DLD1 (cell line): ENCODE results near the gene TFDP3.

Source experiments
- in situ Hi-C: cut with HindIII; loops from 2 replicates; pipeline ENCODE4 v1.10.0; 2017; ENCODE audit warnings: low sequenced_read_pairs

Gene TFDP3

DNA sequence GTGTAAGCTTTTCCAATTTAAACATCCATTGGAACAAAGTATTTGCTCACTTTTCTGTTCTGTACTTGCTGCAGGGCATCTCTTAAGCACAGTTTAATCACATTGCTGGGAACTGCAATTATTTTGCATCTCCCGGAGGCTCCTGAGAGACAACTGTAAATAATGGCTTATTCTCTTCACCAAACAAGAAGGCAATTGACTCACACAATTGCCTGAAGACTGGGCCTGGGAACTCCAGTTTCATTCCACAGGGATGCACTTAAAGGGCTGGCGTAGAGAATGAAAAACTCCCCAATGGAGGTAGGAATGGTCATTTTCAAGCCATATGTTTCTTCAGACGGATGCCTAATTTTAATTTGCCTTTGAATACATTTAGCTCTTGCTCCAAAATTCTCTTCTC is 29.5 kb downstream of the TFDP3 start:
- in situ Hi-C loops = no loop called here

- in situ Hi-C loops = no loop called here
Measured at GRCh38 chrX:133185938-133186337, 32.2 kb downstream of the TFDP3 start.

DNA sequence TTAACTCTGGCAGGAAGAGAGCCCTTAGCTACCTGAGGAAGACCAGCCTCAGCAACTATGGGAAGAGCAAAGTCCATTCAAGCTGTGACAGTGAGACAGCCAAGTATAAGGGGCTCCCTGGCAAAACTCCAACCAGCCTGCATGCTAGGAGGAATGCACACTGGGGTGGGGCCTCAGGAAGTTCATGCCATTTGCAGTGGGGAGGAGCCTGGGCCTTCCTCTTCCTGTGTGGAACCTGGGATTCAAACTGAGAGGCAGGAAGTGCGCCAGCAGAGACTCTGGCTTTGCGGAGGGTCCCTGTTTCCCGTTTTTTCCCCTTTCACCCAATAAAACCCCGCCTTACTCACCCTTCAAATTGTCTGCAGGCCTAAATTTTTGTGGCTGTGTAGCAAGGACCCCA is 33.0 kb downstream of the TFDP3 start:
- in situ Hi-C loops = no loop called here

- in situ Hi-C loops = no loop called here
Measured at GRCh38 chrX:133183806-133184205, 34.3 kb downstream of the TFDP3 start.

DNA sequence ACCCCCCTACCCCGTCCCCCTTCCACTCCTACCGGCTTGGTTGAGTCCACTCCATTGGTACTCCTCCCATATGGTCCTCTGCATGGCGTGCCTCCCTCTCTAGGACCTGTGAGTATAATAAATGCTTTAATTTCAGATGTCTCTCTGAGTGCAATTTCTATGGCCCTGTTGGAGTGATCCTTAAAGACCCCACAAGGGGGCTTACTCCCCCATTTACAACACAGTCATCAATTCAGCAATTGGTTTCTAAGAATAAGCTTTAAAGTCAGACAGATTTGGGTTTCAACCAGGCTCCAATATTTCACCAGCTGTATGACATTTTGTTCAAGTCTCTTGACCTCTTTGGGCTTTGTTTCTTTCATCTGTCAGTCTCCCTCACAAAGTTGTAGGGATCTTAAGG is 38.7 kb downstream of the TFDP3 start:
- in situ Hi-C loops = no loop called here

DNA sequence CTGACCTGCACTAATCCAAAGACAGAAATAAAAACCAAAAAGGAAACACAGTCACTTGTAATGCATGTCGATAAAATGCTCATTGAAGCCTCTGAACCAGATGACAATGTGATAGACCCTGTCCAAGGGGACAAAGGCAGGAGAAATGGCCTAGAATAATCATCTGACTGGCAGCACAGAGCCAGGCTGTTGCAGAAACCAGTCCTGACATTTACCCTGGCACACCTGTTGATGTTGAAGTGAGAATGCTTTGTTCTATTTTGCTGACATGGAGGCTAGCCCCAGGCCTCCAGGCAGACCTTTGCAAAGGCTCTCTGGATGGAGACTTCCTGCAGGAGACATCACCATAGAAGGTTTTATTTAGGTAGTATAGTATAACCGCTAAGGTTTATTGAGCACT is 41.0 kb downstream of the TFDP3 start:
- in situ Hi-C loops = no loop called here

- in situ Hi-C loops = no loop called here
Measured at GRCh38 chrX:133175605-133176004, 42.5 kb downstream of the TFDP3 start.

- in situ Hi-C loops = no loop called here
Measured at GRCh38 chrX:133175162-133175561, 43.0 kb downstream of the TFDP3 start.

DNA sequence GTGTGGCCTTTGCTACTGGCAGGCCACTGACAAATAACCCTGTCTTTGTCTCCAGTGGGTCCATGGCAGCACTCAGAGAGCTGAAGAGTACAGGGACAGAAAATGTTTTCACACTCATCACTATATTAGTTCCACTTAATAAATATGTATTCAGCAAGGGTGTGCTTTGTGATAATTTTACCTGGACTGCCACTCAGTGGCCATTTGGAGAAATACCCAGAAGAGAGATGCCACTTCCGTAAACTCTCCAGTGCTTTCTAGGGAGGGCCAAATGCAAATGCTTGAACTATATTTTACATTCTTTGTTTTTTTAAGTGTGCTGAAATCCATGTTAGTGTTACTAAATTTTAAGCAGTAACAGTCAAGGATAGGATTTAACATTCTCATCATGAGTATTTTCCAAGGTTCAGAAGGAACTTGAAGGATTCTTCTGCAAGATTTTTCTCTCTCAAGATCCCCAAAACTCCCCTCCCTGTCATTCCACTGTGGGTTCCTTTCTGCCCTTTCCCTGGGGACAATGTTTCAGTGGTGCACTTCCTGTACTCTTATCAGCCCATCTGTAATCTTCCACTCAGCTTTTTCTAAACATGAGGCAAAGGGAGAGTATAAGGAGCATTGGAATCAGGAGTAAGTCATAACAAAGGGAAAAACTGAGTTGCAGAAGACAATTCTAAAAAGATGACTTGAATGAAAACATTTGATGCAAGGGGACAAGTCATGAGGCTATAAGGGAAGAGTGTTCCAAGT is 46.0 kb downstream of the TFDP3 start:
- in situ Hi-C loops = no loop called here
